GM12872 (cell line): ENCODE data around the gene KCNN3.

Experiments used
- TF ChIP-seq, protein P1 (sequence below): IDR thresholded peaks from 3 replicates; pipeline ENCODE4 v1.5.1; 2011; ENCODE audit warnings: low read depth, mild to moderate bottlenecking, low read length, moderate library complexity; ENCODE audit not compliant: insufficient read depth

KCNN3 gene

DNA sequence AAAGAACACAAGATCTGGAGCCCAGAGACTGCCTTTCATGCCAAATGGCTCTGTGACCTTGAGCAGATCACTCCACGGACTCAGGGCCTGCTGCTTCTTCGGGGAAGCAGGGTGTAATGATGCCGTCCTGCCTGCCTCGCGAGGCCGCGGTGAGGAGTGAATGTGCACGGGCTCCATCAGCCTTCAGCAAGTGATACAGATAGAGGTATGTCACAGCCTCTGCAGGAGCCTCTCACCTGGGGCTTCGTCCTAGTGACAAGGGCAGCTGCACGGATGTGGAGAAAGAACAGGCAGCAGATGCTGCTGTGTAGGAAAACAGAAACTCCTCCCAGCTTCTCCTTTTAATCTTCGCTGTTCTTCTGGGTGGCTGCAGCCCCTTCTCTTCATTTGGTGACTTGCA is 127.5 kb downstream of the KCNN3 start:
- TF ChIP-seq, protein P1, sequence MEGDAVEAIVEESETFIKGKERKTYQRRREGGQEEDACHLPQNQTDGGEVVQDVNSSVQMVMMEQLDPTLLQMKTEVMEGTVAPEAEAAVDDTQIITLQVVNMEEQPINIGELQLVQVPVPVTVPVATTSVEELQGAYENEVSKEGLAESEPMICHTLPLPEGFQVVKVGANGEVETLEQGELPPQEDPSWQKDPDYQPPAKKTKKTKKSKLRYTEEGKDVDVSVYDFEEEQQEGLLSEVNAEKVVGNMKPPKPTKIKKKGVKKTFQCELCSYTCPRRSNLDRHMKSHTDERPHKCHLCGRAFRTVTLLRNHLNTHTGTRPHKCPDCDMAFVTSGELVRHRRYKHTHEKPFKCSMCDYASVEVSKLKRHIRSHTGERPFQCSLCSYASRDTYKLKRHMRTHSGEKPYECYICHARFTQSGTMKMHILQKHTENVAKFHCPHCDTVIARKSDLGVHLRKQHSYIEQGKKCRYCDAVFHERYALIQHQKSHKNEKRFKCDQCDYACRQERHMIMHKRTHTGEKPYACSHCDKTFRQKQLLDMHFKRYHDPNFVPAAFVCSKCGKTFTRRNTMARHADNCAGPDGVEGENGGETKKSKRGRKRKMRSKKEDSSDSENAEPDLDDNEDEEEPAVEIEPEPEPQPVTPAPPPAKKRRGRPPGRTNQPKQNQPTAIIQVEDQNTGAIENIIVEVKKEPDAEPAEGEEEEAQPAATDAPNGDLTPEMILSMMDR = no peak

DNA sequence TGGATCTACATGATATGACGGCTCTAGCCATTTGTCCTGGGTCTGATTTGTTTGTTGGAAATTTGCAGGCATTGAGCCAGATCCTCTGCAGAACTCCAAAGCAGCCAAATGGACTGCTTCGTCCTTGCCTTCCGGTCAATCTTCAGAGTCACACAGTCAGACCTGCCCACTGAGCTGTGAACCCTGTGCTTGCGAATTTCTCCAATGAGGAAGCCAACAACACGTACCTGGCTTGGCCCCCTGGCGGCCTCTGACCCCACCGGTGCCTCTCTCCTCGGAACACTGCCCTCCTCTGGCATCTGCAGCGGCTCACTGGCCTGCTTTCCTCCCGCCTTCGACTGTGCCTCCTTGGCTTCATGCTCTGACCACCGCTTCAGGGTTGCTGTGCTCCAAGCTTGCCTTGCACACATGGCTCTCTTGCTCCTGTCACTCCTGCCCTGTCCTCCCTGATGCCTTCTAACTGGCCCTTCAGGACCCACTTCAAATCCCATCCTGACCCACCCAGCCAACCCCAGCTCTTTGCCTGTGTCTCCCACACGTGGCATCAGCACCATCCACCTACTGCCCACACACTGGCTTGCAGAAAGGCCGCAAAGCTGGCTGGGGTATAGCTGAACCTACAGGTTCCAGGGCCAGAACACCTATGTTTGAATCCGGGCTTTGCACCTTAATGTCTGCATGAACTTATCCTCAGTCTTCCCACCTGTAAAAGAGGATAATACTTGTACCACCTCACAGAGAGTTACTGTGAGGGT is 128.2 kb downstream of the KCNN3 start:
- TF ChIP-seq, protein P1 = no peak

DNA sequence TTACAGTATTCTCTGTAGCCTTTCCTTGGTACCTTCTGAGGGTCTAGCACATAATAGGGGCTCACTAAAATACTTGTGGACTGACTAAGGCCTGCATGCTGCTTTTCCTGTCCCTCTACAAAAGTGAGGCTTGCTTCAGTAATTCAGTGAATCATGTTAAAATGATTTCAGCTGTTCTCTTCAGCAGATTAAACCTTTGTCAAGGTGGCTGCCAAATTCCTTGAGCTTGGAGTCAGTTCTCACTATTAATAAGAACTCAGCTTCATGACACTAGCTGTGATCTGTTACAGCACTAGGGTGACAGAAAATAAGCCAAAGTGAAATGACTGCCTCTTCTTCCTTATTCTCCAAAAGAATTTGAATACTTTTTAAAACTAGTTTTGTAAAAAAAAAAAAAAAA is 128.8 kb downstream of the KCNN3 start:
- TF ChIP-seq, protein P1 = no peak

DNA sequence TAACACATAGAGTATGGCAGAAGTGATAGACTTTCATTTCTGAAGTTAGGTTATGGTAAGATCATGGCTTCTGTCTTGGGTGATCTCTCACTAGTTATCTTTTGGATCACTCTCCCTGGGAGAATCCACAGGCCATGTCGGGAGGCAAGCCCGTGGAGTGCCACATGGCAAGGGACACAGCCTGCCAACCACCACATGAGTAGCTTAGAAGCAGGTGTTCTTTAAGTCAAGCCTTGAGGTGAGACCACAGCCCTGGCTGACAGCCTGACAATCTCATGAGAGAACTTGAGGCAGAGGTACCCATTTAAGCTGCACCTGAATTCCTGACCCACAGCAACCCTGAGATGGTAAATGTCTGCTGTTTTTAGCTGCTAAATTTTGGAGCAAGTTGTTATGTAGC is 130.4 kb downstream of the KCNN3 start:
- TF ChIP-seq, protein P1 = no peak

- TF ChIP-seq, protein P1 = no peak
These were observed 133.2 kb downstream of the KCNN3 start for GRCh38 chr1:154736841-154737240.

DNA sequence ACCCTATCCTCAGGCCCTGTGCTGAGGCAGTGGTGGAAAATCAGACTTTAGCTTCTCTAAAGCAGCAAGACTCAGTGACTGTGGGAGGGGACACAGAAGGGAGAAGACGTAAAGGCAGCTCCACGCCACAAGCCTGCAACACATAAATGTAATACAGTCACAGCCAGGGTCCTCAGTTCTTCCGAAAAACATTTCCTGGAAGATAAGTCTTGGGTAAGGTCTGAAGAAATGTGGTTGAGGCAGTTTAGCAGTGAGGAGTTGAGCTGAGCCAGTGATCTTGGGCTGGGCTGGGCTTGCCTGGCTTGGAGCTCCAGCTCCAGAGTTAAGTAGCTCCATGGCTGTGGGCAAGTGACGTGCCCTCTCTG is 134.3 kb downstream of the KCNN3 start:
- TF ChIP-seq, protein P1 = no peak

- TF ChIP-seq, protein P1 = no peak
These were observed 134.8 kb downstream of the KCNN3 start for GRCh38 chr1:154735061-154735803.
